Stimulated activated CD4-positive, alpha-beta T cell treated with anti-CD3 and anti-CD28 coated beads, Interleukin-4, amount 100 ng/mL, for 1 hour (primary cell): Measurements from ENCODE around the gene ZFP2.
"Not testable (repeated sequence)": the region's sequence is repeated elsewhere in the genome, so short reads cannot be mapped to it uniquely, and the experiment has no call there.

Source experiments
- DNase-seq: peaks from one replicate; pipeline ENCODE4 v3.0.0-alpha.2; 2020

ZFP2 gene

GRCh38 chr5:178895615-178896571 is at the start of gene ZFP2:
Gene ZFP2 (plus strand): TSS chr5:178895913. CDS start chr5:178931314, 35,401 bp downstream.
- peak; percentile 37 for DNase-seq

- no peak for DNase-seq
Observed at GRCh38 chr5:178849316-178849715, 46.4 kb upstream of the ZFP2 start.

- no peak for DNase-seq
Observed at GRCh38 chr5:178851951-178852350, 43.8 kb upstream of the ZFP2 start.

- no peak for DNase-seq
Observed at GRCh38 chr5:178854284-178854683, 41.4 kb upstream of the ZFP2 start.

- DNase-seq: peak; percentile 80
Observed at GRCh38 chr5:178859625-178860521, 35.8 kb upstream of the ZFP2 start, which contains the start of gene ZNF354B. Gene ZNF354B (plus strand): TSS chr5:178859953. CDS start chr5:178861048, 1,095 bp downstream.

GRCh38 chr5:178860615-178861014 is 35.1 kb upstream of the ZFP2 start:
- not testable (repeated sequence) for DNase-seq

GRCh38 chr5:178861627-178862026 is 34.1 kb upstream of the ZFP2 start:
- no peak for DNase-seq

- no peak for DNase-seq
Observed at GRCh38 chr5:178866946-178867345, 28.8 kb upstream of the ZFP2 start.

GRCh38 chr5:178869577-178869976 is 26.1 kb upstream of the ZFP2 start:
- no peak for DNase-seq

- DNase-seq: no peak
Observed at GRCh38 chr5:178870411-178870810, 25.3 kb upstream of the ZFP2 start.

GRCh38 chr5:178872302-178872701 is 23.4 kb upstream of the ZFP2 start:
- DNase-seq: no peak

- not testable (repeated sequence) for DNase-seq
Observed at GRCh38 chr5:178883115-178883694, 12.5 kb upstream of the ZFP2 start.

- no peak for DNase-seq
Observed at GRCh38 chr5:178883815-178884430, 11.8 kb upstream of the ZFP2 start.

- DNase-seq: no peak
Observed at GRCh38 chr5:178899289-178899688, 3.6 kb downstream of the ZFP2 start.

GRCh38 chr5:178902849-178903248 is 7.1 kb downstream of the ZFP2 start:
- no peak for DNase-seq

GRCh38 chr5:178931846-178932760 is 36.4 kb downstream of the ZFP2 start:
- no peak for DNase-seq

GRCh38 chr5:178940569-178941360 is 45.1 kb downstream of the ZFP2 start, which contains the start of gene ZNF454:
Gene ZNF454 (plus strand): TSS chr5:178941198. CDS start chr5:178942792, 1,594 bp downstream.
- DNase-seq: no peak

GRCh38 chr5:178941361-178941760 is 45.6 kb downstream of the ZFP2 start:
- DNase-seq: no peak

GRCh38 chr5:178965465-178966055 is 69.8 kb downstream of the ZFP2 start:
- DNase-seq: no peak

GRCh38 chr5:178981381-178981780 is 85.7 kb downstream of the ZFP2 start:
- DNase-seq: no peak
